ENCODE data around the gene SLC35E2B. TPM values are rescaled to one million over a fixed set of nuclear protein-coding genes. Genes with fewer than 3 reads are reported as not detected.

The SLC35E2B gene
- total and polyA plus RNA-seq, 2 of the 8 experiments (the other 6 are each of a cell fraction or from before 2014, with no cell fraction given): 25.9 to 46.7 TPM

- TF ChIP-seq CBX8 (IDR thresholded peaks at IDR 0.05; ENCODE audit: borderline replicate concordance, low read depth, low read length) (no peak), CTBP2 (IDR thresholded peaks at IDR 0.05; ENCODE audit: borderline replicate concordance, insufficient read depth, insufficient read length, low read length) (no peak), TCF12 (IDR thresholded peaks at IDR 0.05; ENCODE audit: low read depth, low read length) (no peak), SUZ12 (IDR thresholded peaks at IDR 0.05; ENCODE audit: low read length) (no peak)
These were observed 39.8 kb upstream of the SLC35E2B start (continued) for GRCh38 chr1:1732381-1732780.

Measured in H1 (cell line).